Stimulated activated CD4-positive, alpha-beta T cell treated with anti-CD3 and anti-CD28 coated beads, Interleukin-12 subunit alpha, Interleukin-12 subunit beta, amount 100 ng/mL, for 24 hours (primary cell): ENCODE data around the gene TBXAS1.

Experiments
- DNase-seq, 2 experiments: peaks; one replicate each; pipeline ENCODE4 v3.0.0-alpha.2; 2020; ENCODE audit warnings: low read depth in 2 of 2

Gene TBXAS1

DNA sequence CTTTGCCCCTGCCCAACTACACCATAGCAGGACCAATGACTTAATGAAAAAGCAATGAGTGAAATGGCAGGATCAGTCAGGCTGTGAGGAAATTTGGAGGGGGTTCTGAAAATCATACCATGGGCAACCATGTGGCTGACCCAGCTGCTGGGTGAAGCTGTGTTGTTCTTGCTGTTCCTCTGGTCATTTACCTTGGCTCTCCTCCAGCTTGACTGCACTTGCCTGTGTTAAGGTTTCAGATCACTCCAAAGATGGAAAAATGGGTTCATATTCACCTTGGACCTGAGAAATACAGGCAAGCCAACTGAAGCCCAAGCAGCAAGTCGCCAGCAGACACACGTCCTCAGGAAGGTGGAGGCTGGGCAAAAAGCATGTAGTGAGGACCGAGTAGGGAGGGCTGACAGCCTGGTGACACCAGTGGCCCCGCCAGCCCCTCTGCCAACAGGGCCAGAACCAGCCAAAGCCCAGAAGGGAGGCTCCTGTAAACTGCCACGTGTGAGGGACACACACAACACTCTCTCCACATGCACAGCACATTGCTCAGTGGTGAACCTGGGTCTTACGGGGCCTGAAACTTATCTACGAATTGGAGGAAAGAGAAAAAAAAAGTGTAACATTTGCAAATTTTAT, 193.6 kb downstream of the TBXAS1 start:
- no peak for DNase-seq

DNA sequence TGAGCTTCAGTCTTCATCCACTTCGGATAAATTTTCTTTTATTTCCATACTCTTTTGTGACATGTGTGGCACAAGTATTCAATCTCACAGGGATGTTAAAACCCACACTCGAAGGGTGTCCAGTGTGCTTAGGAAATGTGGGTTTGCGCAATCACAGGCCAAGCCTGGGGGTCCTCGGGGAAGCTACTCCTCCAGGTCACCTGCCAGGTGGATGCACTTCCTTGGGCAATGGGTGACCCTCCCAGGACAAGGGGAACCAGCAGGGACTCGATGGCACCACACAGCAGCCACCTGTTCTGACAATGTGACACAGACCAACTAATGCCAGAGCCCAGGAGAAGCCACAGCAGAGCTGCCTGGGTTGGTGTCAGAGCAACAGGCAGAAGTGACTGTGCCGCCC, 194.7 kb downstream of the TBXAS1 start:
- DNase-seq: no peak

DNA sequence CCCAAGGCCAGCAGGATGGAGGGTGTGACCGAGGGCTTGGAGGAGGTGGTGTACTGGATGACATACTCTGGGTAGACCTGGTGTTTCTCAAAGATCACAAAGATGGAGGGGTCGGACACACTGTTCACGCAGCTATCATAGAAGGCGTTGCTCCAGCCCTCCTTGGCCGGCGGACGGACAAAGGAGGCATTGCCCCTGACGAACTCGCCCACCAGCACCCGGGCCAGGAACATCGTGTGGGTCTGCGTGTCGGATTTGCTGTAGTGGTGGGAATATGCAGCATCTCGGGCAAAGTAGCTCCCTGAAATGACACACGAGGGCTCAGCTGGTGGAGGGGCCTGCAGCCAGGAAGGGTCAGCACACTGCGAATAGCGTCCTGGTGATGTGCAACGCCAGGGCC, 195.5 kb downstream of the TBXAS1 start:
- DNase-seq: no peak

DNA sequence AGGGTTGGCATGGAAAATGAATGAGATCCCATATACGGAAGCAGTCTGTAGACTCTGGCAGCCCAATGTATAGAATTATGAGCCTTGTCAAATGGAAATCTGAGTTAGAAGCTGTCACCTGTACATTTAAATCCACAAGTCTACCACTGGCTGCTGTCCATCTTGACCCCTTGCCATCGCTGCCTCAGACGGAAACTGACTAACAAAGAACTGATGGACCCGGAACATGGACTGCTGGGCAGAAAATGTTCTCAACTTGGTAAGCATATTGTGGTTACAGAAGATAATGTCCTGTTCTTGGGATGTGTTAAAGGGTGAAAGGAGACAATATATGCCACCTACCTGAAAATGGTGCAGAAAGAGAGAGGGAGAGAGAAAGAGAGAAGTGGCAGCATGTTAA, 196.2 kb downstream of the TBXAS1 start:
- no peak for DNase-seq

DNA sequence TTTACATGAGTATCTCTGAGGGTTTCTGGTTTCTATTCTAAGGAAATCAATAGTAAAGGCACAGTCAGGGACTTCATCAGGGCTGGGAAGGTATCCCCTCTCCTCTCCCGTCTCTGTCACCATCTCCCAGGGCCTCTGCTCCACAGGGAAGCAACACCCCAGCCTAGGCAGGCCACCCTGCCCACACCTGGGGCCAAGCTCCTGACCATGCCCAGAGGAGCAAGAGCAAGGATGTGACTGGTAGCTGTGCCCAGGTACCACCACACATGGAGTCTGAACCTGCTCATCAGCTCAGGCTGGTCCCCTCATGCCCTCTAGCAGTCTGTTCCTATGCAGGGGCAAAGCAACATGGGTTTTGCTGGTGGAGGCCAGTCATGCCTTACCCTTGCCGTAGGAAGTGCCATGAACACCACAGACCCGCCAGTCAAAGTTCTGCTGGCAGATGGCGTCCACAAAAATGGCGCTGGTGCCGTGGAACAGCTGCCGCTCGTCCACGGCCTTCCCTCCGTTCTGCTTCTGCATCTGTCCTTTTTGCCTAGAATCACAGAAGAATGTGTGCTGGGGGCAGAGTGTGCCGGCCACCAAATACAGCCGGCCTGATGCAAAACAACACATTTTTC, 196.9 kb downstream of the TBXAS1 start:
- DNase-seq: no peak

DNA sequence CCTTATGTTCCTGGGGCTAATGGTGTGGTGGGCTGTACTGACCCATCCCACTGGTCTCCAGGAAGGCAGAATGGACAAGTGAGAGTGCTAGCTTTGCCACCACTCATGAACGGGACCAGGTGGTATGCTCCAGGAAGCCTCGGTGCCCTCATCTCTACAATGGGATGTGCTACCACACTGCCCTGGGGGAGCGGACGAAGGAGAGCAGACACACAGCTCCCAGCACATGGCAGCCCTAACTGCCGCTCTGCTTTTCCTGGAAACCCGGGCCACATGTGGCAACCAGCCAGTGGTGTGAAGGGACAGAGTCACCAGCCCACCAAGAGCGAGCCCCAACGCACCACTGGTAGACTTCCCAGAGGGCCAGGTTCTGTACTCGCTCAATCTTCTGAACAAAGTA, 197.9 kb downstream of the TBXAS1 start:
- DNase-seq: no peak

DNA sequence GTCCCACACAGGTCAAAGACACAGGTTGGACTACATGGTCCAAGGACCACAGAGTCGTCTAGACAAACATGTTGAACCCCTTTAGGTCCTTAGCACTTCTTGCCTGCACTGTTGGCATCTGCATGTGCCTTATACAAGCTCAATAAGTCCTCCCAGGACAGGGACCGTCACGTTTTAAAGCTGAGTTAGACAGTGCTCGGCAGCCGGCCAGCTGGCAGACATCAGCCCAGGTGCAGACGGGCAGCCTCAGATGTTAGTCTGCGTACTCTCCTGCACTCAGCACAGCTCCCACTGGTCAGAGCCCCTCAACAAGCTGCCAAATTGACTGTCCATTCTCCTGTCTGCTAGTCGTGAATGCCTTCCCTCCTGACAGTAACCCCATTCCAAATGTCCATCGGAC, 198.8 kb downstream of the TBXAS1 start:
- no peak for DNase-seq

DNA sequence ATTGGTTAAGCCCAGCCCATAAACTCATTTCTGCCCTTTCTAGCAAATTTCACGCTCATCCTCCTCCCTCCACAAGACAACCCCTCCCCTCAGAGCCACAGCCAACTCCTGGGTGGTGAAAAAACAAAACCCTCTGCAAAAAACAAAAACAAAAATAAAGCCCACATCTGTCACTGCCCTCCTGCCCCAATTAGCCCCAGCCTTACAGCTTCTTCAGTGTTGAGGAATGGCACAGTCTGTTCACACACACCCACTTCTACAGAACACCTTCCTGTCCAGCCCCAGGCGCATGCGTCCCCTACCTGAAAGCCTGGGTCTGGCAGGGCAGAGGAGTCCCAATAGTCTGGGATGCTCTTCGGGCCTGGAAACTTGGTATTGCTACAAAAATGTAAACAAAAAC, 199.2 kb downstream of the TBXAS1 start:
- DNase-seq: no peak

DNA sequence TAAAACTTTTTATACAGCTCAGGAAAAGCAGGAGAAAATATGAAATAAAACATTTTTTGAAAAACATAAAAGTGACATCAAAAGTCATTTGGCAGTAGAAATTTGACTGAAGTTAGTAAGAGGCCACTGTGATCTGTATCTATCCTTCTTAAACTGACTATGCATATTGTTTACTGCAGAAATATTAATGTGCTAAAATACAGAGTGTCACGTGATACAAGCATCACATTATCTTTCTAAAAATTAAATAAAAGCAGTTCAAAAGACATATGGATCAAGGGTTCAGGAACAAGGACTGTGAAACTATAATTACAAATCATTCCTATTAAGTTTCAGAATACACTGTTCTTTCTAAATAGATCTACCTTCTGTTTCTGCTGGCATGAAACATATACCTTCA, 200.0 kb downstream of the TBXAS1 start:
- no peak for DNase-seq

DNA sequence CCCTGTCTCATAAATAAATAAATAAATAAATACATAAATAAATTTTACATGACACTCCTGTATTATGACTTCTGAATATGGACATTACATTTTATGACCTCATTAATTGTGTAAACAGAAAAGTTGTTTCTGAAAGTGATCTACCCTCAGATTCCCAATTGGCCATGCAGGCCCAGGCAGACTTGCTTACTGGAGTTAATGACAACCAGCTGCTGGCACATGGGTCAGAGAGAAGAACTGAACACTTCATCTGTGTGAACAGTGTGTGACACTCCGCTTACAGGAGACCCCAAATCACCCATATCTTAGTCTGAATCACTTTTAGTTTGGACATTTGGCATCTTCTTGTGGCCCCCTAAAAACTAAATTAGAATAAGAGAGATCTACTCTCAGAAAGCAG, 202.3 kb downstream of the TBXAS1 start:
- no peak for DNase-seq

DNA sequence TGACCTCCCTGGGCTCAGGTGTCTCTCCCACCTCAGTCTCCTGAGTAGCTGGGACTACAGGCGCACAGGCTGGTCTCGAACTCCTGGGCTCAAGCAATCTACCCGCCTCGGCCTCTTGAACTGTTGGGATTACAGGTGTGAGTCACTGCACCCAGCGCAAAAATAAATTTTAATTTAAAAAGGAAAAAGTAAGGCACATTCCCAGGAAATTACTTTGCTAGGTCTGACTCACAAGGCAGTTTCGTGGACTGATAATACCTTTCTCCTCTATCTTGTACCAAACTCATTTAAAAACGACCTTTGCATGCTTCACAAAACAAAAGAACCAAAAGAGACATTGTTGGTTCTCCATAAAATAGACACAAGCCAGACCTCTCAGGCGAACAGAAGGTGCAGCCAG, 204.0 kb downstream of the TBXAS1 start:
- no peak for DNase-seq

DNA sequence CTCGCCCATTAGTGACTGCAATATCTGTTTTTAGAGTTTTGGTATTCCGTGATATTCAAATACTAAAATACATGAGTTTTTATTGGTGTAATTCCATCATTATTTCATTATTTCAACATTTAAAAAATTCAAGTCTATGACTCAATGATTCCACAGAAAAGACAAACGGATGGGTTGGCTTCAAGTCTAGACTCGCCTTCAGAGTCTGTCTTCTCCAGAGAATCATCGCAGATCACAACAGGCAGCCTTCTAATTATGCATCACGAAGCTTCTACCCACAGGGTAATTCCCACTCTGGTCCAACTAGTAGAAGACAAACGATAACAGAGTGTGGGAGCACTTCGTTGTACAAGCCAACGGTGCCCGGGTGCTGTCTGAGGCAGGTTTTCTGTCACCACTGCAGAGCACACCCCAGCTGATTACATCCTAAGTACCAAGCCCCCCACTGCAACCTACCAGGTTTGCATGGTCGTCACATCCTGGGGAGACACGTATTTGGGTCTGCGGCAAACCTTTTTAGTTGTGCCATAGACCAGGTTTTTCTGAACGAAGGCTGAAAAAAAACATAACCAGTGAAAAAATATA, 204.8 kb downstream of the TBXAS1 start:
- DNase-seq: no peak

DNA sequence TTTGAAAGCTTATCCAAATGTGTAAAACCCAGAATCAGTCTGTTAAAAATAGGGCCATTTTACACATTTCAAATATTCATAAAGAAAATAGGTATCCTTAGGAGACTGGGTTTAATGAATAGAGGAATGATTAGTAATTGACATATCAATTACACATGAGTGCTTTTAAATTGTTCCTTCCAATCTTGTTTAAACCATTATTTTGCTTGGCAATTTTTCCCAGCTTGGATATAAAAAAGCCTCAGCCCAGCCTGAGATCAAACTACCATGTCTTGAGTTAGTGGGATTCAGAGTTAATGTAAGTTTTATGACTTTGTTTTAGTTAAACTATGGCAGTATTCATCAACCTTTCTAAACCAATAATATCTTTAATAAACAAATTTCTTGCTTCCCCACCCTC, 205.4 kb downstream of the TBXAS1 start:
- DNase-seq: no peak

DNA sequence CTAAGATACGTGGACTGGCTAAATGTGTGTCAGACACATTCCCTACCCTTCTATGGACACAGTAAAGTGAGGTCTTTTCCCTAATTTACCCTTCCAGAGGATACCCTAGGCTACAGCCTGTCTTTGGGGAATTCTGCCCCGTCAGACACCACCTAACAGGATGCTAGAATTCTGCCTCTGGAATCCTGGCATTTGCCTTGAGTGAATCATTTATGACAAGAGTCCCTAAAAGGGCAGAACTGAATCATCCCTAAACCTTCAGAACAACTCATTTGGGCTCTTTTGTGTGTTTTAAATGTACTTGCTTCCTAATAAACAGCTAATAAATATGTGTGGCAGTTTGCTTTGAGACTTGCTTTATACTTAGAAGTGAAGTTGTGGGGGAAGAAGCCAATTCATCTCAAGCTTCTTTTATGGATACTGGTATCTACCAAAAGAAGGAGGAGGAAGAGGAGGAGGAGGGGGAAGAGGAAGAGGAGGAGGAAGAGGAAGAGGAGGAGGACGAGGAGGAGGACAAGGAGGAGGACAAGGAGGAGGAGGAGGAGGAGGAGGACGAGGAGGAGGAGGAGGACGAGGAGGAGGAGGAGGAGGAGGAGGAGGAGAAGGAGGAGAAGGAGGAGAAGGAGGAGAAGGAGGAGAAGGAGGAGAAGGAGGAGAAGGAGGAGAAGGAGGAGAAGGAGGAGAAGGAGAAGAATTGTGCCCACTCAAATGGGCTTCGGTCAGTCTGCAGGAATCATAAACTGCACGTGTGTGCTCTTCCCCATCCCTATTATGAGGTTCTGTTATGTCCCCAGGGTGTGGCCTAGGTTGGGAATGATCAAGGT, 206.5 kb downstream of the TBXAS1 start:
- DNase-seq: no peak

DNA sequence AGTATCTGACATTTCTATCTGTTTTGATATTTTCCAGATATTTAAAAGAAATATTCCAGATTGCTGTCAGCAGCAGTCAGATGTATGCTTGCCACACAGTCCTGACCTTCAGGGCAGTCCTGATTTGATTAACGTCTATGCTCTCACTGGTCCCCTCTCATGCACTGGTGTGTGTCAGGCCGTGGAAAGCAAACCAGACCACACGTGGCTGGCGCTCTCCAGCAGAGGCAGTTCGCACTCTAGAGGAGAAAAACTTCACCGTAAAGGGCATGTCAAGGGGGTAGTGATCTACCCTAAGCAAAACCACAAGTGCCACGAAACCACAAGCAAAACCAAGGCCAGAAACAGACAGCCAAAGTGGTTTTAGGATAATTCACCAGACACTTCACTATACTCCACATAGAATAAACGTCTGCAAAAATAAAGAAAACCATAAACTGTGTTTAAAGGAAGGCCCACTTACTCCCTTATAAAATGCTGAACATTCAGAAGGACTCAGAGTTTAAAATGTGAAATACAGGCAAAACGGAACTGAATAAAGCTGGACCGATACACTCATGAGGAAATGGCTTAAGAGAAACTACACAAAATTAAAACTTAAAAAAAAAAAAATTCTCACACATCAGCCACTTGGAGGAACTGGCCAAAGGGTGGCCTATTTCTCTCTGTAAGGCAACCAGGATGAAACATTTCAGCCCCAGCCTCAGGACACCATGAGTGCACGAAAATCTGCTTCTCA, 207.3 kb downstream of the TBXAS1 start:
- no peak for DNase-seq

DNA sequence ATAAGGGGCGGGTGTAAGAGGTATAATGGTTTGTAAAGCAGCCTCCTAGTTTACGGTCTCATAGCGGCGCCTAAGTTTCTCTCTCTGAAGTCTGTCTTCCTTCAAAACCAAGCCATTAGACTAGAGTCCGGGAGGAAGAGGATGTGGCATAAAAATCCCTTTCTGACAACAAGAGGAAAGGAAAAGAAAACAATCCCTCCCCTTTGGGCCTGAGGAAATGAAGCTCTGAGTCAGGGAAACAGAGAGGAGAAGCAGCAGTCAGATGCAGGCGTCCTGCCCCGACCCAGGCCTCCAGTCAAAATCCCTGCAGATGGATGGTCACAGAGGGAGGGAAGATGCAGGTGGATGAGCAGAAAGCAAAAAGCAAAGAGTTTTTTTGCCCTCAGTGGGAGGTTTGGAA, 210.0 kb downstream of the TBXAS1 start:
- no peak for DNase-seq

DNA sequence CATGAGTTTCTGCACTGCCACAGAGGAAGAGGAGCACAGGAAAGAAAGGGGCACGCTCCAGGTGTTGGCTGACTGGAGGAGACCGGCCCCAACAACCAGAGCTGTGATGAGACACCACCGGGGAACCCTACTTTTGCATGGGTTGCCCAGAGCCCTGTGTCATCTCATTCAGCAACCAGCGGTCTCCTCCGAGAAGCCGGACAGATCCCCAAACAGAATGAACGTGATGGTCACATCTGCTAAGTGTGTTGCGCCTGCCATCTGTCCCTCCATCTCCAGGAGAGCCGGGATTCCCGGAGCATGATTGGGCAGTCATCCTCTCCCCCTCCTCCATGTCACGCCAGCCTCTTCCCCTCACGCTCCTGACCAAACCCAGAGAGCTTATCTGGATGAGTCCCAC, 210.8 kb downstream of the TBXAS1 start:
- no peak for DNase-seq

DNA sequence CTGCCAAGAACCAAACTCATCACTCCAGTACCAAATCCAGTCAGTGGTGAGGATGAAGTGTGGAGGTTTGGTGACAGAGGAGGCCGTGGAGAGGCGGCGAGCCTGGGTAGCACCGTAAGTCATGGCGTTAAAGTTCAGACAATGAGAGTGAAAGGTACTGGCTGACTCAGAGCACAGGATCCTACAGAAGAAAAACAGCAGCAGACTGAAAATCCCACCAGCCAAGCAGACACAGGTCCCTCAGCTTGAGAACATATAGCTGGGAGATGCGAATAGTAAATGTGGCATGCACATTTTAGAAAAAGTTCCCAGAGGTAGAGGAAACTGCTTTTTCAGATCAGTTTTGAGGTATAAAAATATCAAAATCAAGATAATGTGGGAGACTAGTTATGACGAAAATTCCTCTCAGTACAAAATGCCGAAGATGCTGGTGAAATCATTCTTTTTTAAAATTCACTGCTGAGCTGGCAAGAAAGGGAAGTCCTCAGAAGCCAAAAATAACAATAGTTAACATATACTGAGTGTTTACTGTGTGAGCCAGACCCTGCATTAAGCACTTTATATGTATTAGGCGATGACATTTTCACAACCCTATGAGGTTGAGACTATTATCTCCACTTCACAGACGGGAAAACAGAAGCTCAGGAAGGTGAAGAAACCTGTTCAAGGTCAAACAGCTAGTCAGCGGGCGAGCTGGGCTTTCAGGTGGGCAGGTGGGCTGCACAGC, 212.8 kb downstream of the TBXAS1 start:
- no peak for DNase-seq

DNA sequence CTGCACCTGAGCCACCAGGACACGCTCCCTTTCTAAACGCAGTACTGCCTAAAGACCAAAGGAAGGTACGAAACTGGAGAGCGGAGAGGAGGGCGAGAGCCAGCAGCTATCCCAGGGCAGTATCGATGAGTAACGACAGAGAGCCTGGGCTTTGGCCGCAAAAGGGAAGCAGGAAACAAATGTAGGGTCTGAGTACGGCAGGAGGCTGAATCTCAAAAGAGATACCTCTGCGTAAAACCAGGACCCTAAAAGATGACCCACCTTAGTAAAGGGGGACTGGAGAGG, 213.3 kb downstream of the TBXAS1 start:
- DNase-seq: no peak

DNA sequence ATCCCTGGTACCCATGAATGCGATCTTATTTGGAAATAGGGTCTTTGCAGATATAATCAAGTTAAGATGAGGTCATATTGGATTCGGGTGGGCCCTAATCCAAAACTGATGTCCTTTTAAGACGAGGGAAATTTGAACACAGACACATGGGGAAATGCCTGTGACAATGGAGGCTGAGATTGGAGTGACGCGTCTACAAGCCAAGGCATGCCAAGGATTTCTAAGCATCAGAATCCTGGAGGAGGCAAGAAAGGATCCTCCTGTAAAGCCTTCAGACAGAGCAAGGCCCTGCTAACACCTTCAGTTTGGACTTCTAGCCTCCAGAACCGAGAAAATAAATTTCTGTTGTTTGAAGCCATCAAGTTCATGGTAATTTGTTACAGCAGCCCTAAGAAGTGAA, 215.2 kb downstream of the TBXAS1 start:
- no peak for DNase-seq

DNA sequence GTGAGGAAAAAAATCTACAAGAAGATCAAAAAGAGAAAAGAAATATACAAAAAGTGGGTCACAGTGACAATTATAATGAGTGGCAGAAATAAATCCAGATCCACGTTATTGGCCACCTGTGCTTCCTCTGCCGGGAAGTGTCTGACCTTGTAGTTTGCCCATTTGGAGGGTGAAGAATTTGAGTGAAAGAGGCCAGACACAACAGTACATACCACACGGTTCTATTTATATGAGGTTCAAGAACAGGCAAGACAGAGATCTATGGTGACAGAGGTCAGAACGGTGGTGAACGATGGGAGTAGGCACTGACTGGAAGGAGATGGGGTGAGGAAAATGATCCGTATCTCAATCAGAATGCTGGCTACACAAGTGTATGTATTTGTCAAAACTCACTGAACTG, 216.6 kb downstream of the TBXAS1 start:
- no peak for DNase-seq

DNA sequence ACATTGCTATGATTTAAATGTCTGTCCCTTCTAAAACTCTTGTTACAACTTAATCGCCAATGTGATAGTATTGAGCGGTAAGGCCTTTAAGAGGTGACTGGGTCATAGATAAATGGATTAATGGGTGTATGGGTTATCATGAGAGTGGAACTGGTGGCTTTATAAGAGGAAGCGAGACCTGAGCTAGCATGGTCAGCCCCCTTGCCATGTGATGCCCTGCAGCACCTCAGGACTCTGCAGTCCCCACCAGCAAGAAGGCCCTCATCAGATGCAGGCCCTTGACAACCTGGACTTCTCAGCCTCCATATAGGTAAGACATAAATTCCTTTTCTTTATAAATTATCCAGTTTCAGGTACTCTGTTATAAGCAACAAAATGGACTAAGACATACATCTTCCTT, 218.1 kb downstream of the TBXAS1 start:
- no peak for DNase-seq
